ENCODE data around the gene LSM5. TPM values are rescaled to one million over a fixed set of nuclear protein-coding genes. Genes with fewer than 3 reads are reported as not detected.

The LSM5 gene
- total RNA-seq, 1 experiment from 2014 or later, result 108 TPM

GRCh38 chr7:32474008-32474407 is 16.2 kb downstream of the LSM5 start:
- no peak overlapping the region for H3K14ac ChIP-seq (ENCODE audit: insufficient read depth, low read length)
- H2AK5ac ChIP-seq (ENCODE audit: insufficient read length, low read length), result no peak overlapping the region
- H3K23me2 ChIP-seq (ENCODE audit: insufficient read length, low read depth, low read length, poor library complexity, severe bottlenecking), result no peaks in the 10 kb centered on the region
- H3K9me3 ChIP-seq (ENCODE audit: control insufficient read depth, low read depth, low read length), result no peaks in the 10 kb centered on the region
- H3K36me3 Mint-ChIP-seq (ENCODE audit: insufficient read depth in 1 of 3, low read depth in 3 of 3), result 0 out of 7 replicates have a peak, but pooled peaks cover 0 to 1% (median 0%) of the 10 kb centered on the region in 3 experiments
- H2BK12ac ChIP-seq (ENCODE audit: insufficient read length, low read depth, low read length), result no peak overlapping the region
- H3K9ac ChIP-seq (ENCODE audit: extremely low read depth, insufficient read length, low read length), result no peak overlapping the region
- H3K4me1 Mint-ChIP-seq, result no peaks in the 10 kb centered on the region
- no peaks in the 10 kb centered on the region for H3K79me1 ChIP-seq (ENCODE audit: insufficient read depth, low read depth, low read length, poor library complexity, severe bottlenecking)
- H2AFZ ChIP-seq (ENCODE audit: low read length), result no peak overlapping the region
- TF ChIP-seq CTCF (conservative IDR thresholded peaks at IDR 0.05), result no peak
- H3K23ac ChIP-seq (ENCODE audit: insufficient read length, low read depth, low read length), result no peak overlapping the region
- no CpG with 5 or more reads among the region's 1 CpG for WGBS (ENCODE audit: extremely low coverage, insufficient read length, low lambda C conversion rate)
- no peak overlapping the region for H3K18ac ChIP-seq (ENCODE audit: insufficient read length, low read depth, low read length)
- H2BK15ac ChIP-seq (ENCODE audit: low read depth, low read length), result no peak overlapping the region
- no peaks in the 10 kb centered on the region for H3K27me3 ChIP-seq (ENCODE audit: insufficient read depth, low read length)
- no peak overlapping the region for H4K8ac ChIP-seq (replicated peaks; ENCODE audit: insufficient read length, low read depth, low read length)
- H4K20me1 ChIP-seq (ENCODE audit: control insufficient read depth, insufficient read depth, insufficient read length), result no peaks in the 10 kb centered on the region
- no peak overlapping the region for H2BK5ac ChIP-seq (ENCODE audit: insufficient read length, low read length)
- H4K5ac ChIP-seq (ENCODE audit: insufficient read length, low read depth, low read length), result no peak overlapping the region
- no peak overlapping the region for H2BK20ac ChIP-seq (ENCODE audit: low read depth, low read length, poor library complexity, severe bottlenecking)
- no peaks in the 10 kb centered on the region for H3K27me3 Mint-ChIP-seq (ENCODE audit: low read depth)
- no peak for DNase-seq
- no peaks in the 10 kb centered on the region for H3K4me1 ChIP-seq (ENCODE audit: insufficient read depth, low read length)
- no peak overlapping the region for H4K91ac ChIP-seq (ENCODE audit: insufficient read length, low read depth, low read length)
- H3K4me2 ChIP-seq (ENCODE audit: insufficient read depth, insufficient read length, low read length), result no peak overlapping the region
- H3K27ac Mint-ChIP-seq, result no peak overlapping the region
- H2BK120ac ChIP-seq (ENCODE audit: low read depth, low read length, poor library complexity, severe bottlenecking), result no peak overlapping the region
- peaks cover 3% of the 10 kb centered on the region in 2 experiments for H3K9me3 Mint-ChIP-seq
- H3K56ac ChIP-seq (ENCODE audit: insufficient read length, low read depth, low read length), result no peak overlapping the region
- H3K4me3 Mint-ChIP-seq, result no peak overlapping the region
- H3T11ph ChIP-seq (ENCODE audit: low read length), result no peak overlapping the region
- no peak overlapping the region for H3K27ac ChIP-seq (ENCODE audit: insufficient read length, low read depth, low read length)
- H3K4ac ChIP-seq (ENCODE audit: low read depth, low read length), result no peak overlapping the region
- H3K79me2 ChIP-seq (ENCODE audit: insufficient read depth, low read length), result no peaks in the 10 kb centered on the region

Data from H9 (cell line).